MM.1S (cell line): ENCODE measurements around the gene LRRC4C.

Experiments
- DNase-seq: peaks from one replicate; pipeline ENCODE4 v3.0.0-alpha.2; 2015
- H2AFZ ChIP-seq: fragments of 300-600 bp; sonication (generic); 2 replicates; pipeline ENCODE4 v1.6.0; 2016; ENCODE audit warnings: antibody characterized with exemption, low read length
- H3F3A ChIP-seq: fragments of 300-600 bp; sonication (generic); 2 replicates; pipeline ENCODE4 v1.6.1; 2016; ENCODE audit warnings: mild to moderate bottlenecking, antibody characterized with exemption, low read length, moderate library complexity, mixed read lengths; ENCODE audit not compliant: insufficient read depth
- H3K27ac ChIP-seq: fragments of 300-600 bp; sonication (generic); 2 replicates; pipeline ENCODE4 v1.5.1; 2016; ENCODE audit warnings: mild to moderate bottlenecking, low read length
- H3K27me3 ChIP-seq: fragments of 300-600 bp; sonication (generic); replicated peaks from 2 replicates; pipeline ENCODE4 v1.6.0; 2016; ENCODE audit warnings: low read length; ENCODE audit not compliant: insufficient read depth
- H3K36me3 ChIP-seq: fragments of 300-600 bp; sonication (generic); replicated peaks from 2 replicates; pipeline ENCODE4 v1.6.1; 2016; ENCODE audit warnings: mild to moderate bottlenecking, low read length, mixed read lengths; ENCODE audit not compliant: insufficient read depth
- H3K4me1 ChIP-seq: fragments of 300-600 bp; sonication (generic); 2 replicates; pipeline ENCODE4 v1.6.1; 2016; ENCODE audit warnings: low read length, mixed read lengths
- H3K4me2 ChIP-seq: fragments of 300-600 bp; sonication (generic); 2 replicates; pipeline ENCODE4 v1.6.0; 2016; ENCODE audit warnings: low read depth, low read length
- H3K4me3 ChIP-seq: fragments of 300-600 bp; sonication (generic); 2 replicates; pipeline ENCODE4 v1.5.1; 2016; ENCODE audit warnings: low read length, mixed read lengths
- H3K79me2 ChIP-seq: fragments of 300-600 bp; sonication (generic); 2 replicates; pipeline ENCODE4 v1.6.1; 2016; ENCODE audit warnings: mixed run types, low read length, mixed read lengths
- H3K9ac ChIP-seq: fragments of 300-600 bp; sonication (generic); 2 replicates; pipeline ENCODE4 v1.6.1; 2016; ENCODE audit warnings: low read length, mixed read lengths
- H3K9me2 ChIP-seq: fragments of 300-600 bp; sonication (generic); replicated peaks from 2 replicates; pipeline ENCODE4 v1.6.1; 2016; ENCODE audit warnings: mild to moderate bottlenecking, low read length, mixed read lengths; ENCODE audit not compliant: insufficient read depth
- H3K9me3 ChIP-seq: fragments of 300-600 bp; sonication (generic); replicated peaks from 2 replicates; pipeline ENCODE4 v1.6.1; 2016; ENCODE audit warnings: mild to moderate bottlenecking, low read length, mixed read lengths; ENCODE audit not compliant: insufficient read depth
- H4K20me1 ChIP-seq: fragments of 300-600 bp; sonication (generic); 2 replicates; pipeline ENCODE4 v1.6.1; 2016; ENCODE audit warnings: mild to moderate bottlenecking, low read length, moderate library complexity, mixed read lengths; ENCODE audit not compliant: insufficient read depth
- EZH2 ChIP-seq: fragments of 300-600 bp; sonication (generic); optimal IDR thresholded peaks from 2 replicates; pipeline ENCODE3; 2017; ENCODE audit warnings: low read depth, mild to moderate bottlenecking, antibody characterized with exemption, low read length, mixed read lengths
- EZH2phosphoT487 ChIP-seq: fragments of 300-600 bp; sonication (generic); IDR thresholded peaks from 2 replicates; pipeline ENCODE4 v1.6.1; 2018; ENCODE audit warnings: antibody characterized with exemption, low read length
- TF ChIP-seq, protein P1 (sequence below): fragments of 300-600 bp; sonication (generic); IDR thresholded peaks from 2 replicates; pipeline ENCODE4 v1.5.1; 2016; ENCODE audit warnings: antibody characterized with exemption, low read length, mixed read lengths

The LRRC4C gene

GRCh38 chr11:41102471-41102870 is 357.0 kb downstream of the LRRC4C start:
- Histone ChIP-seq H3K27me3 (no peaks in the 10 kb centered on the region), H3K27ac (no peak overlapping the region), H3K9ac (no peak overlapping the region), H3K79me2 (no peaks in the 10 kb centered on the region), H3K36me3 (no peaks in the 10 kb centered on the region), H3K9me3 (no peaks in the 10 kb centered on the region), H4K20me1 (no peaks in the 10 kb centered on the region), H3K9me2 (no peaks in the 10 kb centered on the region), H3K4me1 (no peaks in the 10 kb centered on the region), H3K4me3 (no peak overlapping the region), H3F3A (no peaks in the 10 kb centered on the region), H3K4me2 (no peak overlapping the region), H2AFZ (no peak overlapping the region)
- TF ChIP-seq EZH2phosphoT487 (no peak), EZH2 (no peak)
- DNase-seq, result no peak

DNA sequence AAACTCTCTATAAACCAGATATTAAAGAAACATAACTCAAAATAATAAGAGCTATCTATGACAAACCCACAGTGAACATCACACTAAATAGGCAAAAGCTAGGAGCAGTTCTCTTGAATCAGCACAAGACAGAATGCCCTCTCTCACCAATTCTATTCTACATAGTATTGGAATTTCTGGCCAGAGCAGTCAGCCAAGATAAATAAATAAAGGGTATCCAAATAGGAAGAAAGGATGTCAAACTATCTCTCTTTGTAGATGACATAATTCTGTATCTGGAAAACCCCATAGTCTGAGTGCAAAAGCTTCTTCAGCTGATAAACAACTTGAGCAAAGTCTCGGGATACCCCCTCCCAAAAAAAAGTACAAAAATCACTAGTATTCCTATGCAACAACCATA is 359.8 kb downstream of the LRRC4C start:
- H3K4me3 ChIP-seq, result no peak overlapping the region
- no peak overlapping the region for H3K27ac ChIP-seq
- no peaks in the 10 kb centered on the region for H3K4me1 ChIP-seq
- H3K4me2 ChIP-seq, result no peak overlapping the region
- no peak for TF ChIP-seq EZH2
- TF ChIP-seq EZH2phosphoT487, result no peak
- TF ChIP-seq, protein P1, sequence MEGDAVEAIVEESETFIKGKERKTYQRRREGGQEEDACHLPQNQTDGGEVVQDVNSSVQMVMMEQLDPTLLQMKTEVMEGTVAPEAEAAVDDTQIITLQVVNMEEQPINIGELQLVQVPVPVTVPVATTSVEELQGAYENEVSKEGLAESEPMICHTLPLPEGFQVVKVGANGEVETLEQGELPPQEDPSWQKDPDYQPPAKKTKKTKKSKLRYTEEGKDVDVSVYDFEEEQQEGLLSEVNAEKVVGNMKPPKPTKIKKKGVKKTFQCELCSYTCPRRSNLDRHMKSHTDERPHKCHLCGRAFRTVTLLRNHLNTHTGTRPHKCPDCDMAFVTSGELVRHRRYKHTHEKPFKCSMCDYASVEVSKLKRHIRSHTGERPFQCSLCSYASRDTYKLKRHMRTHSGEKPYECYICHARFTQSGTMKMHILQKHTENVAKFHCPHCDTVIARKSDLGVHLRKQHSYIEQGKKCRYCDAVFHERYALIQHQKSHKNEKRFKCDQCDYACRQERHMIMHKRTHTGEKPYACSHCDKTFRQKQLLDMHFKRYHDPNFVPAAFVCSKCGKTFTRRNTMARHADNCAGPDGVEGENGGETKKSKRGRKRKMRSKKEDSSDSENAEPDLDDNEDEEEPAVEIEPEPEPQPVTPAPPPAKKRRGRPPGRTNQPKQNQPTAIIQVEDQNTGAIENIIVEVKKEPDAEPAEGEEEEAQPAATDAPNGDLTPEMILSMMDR, result no peak
- no peak overlapping the region for H3K9ac ChIP-seq
- no peak for DNase-seq
- H3K9me2 ChIP-seq, result no peaks in the 10 kb centered on the region
- no peak overlapping the region for H2AFZ ChIP-seq
- no peaks in the 10 kb centered on the region for H3K9me3 ChIP-seq
- H4K20me1 ChIP-seq, result no peaks in the 10 kb centered on the region
- no peaks in the 10 kb centered on the region for H3K27me3 ChIP-seq
- H3K36me3 ChIP-seq, result no peaks in the 10 kb centered on the region
- no peaks in the 10 kb centered on the region for H3F3A ChIP-seq
- no peaks in the 10 kb centered on the region for H3K79me2 ChIP-seq

DNA sequence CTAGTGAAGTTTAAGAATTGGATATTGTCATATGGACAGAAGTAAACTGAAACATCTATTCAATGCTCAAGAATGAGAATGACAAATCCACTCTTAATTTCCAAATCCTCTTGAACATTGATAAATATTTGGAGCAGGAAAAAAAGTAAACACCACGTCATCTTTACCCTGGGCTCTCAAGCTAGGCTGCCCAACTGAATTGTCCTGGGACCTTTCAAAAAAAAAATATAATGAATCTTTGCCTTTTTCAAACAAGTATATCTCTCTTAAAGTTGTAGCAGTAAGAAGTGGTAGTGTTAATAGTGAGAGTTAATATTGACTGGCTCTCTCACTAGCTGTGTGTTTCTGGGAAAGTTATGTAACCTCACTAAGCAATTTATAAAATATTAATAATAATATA is 374.3 kb downstream of the LRRC4C start:
- no peaks in the 10 kb centered on the region for H3K79me2 ChIP-seq
- no peak overlapping the region for H3K4me3 ChIP-seq
- H3F3A ChIP-seq, result no peaks in the 10 kb centered on the region
- DNase-seq, result no peak
- H3K36me3 ChIP-seq, result no peaks in the 10 kb centered on the region
- H3K9me3 ChIP-seq, result no peaks in the 10 kb centered on the region
- no peaks in the 10 kb centered on the region for H3K4me1 ChIP-seq
- TF ChIP-seq EZH2, result no peak
- no peak for TF ChIP-seq EZH2phosphoT487
- TF ChIP-seq, protein P1, result no peak
- H3K27ac ChIP-seq, result no peak overlapping the region
- H3K9me2 ChIP-seq, result no peaks in the 10 kb centered on the region
- no peak overlapping the region for H3K4me2 ChIP-seq
- no peaks in the 10 kb centered on the region for H3K27me3 ChIP-seq
- H3K9ac ChIP-seq, result no peak overlapping the region
- no peak overlapping the region for H2AFZ ChIP-seq
- H4K20me1 ChIP-seq, result no peaks in the 10 kb centered on the region

- Histone ChIP-seq H3K79me2 (no peaks in the 10 kb centered on the region), H3K4me1 (no peaks in the 10 kb centered on the region), H3K27ac (no peak overlapping the region), H3K9me3 (no peaks in the 10 kb centered on the region), H3K27me3 (no peaks in the 10 kb centered on the region), H3K9ac (no peak overlapping the region), H3F3A (no peaks in the 10 kb centered on the region), H3K36me3 (no peaks in the 10 kb centered on the region), H4K20me1 (no peaks in the 10 kb centered on the region), H2AFZ (no peak overlapping the region), H3K9me2 (no peaks in the 10 kb centered on the region), H3K4me3 (no peak overlapping the region), H3K4me2 (no peak overlapping the region)
- TF ChIP-seq EZH2, result no peak
- TF ChIP-seq, protein P1, result no peak
- TF ChIP-seq EZH2phosphoT487, result no peak
- DNase-seq, result no peak
These were observed 377.6 kb downstream of the LRRC4C start for GRCh38 chr11:41081756-41082285.
